ENCODE measurements around the gene CTNS.

CTNS gene

DNA sequence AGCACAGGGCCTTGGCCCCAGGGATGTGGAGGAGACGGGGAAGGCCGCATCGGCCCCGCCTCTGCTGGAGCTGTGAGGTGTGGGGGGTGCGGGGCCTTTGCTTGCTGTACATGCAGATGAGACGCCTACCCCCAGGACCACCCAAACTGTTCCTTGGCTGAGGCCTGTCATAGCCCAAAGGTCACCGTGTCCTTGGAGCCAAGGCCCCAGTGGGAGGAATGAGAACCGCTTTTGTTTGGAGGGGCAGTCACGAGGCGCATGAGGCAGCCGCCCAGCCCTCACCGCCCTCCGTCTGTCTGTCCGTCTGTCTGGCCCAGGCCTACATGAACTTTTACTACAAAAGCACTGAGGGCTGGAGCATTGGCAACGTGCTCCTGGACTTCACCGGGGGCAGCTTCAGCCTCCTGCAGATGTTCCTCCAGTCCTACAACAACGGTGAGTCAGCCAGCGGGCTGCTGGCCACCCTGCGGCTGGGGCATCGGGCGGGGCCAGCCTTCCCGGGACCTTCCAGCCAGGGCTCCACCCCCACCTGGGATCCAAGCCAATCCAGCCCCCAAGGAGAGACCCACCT is 23.1 kb downstream of the CTNS start:
- DNase-seq: no peak

DNA sequence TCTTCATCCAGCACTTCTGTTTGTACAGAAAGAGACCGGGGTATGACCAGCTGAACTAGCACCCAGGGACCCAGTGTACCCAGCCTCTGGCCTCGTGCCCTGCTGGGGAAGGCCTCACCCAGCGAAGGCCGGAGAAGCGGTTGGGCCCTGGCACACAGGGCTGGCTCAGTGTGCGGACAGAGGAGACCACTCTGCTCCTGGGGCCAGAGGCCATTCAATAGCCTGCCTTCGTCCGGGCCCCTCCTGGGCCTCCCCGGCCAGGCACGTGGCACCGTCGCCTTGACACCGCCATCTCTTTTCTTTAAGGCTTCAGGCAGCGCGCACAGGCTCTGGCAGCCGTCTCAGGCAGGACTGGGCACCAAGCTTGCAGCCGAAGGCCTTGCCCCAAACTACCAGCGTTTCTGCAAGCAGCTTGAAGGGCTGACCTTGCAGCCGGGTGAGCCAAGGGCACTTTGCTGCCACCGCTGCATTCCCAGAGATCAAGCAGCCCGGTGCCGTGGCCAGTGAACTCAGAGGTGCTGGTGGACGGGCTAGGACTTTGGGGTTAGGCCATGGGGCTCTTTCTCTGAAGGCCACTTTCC is 23.8 kb downstream of the CTNS start:
- no peak for DNase-seq

DNA sequence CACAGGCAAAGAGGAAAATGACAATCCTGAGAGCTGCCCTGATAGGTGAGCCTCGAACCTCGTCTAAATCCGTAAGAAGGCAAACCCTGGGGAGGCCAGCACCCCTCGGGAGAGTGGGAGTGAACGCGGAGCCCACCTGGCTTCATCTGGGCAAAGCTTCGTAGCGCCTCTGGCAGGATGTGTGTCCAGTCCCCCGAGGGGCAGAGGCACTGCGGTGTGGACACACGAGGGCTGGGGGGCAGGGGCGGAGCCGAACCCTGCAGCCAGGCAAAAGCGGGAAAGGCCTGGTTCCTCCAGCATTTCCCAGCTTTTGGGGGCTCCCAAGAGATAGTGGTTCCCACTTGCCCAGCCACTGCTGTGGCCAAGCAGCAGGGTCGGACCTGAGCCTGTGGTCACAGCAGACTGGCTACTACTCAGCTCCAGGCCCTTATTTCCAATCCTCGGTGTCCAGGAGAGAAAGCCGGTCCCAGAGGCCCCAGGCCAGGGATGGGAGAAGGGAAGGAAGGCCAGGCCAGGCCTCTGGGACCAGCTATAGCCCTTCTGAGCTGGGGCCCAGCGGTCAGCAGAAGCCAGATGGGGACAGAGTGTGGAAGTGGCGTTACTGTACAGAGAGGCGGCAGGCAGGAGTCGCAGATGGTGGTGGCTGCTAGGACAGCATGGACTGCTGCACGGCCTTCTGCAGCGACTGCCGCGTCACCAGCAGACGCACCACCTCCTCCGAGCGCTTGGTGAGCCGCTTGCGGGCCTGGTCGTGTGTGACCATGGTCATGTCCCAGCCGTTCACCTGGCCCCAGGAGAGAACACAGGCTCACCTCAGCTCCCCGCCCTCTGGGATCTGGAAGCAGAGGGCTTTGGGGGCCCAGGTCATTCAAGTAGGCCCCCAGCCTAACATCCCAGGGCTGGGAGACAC is 26.8 kb downstream of the CTNS start:
- no peak for DNase-seq

DNA sequence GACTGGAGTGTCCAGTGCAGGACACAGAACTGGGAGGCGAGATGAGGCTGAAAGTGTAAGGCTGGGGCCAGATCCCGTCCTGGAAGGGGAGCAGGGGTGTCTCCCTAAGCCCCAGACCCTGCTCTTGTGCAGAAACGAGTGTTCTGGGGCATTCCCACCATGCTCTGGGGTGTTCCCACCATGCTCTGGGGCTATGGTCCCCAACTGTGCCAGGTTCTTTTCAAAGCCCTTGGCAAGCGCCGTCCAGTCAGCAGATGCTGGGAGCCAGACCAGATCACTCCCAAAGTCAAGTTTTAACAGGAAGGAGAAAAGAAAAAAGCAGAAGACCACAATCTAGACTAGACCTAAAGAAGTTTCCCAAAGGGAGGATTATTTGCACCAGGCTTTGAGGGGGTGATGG is 29.3 kb downstream of the CTNS start:
- no peak for DNase-seq

DNA sequence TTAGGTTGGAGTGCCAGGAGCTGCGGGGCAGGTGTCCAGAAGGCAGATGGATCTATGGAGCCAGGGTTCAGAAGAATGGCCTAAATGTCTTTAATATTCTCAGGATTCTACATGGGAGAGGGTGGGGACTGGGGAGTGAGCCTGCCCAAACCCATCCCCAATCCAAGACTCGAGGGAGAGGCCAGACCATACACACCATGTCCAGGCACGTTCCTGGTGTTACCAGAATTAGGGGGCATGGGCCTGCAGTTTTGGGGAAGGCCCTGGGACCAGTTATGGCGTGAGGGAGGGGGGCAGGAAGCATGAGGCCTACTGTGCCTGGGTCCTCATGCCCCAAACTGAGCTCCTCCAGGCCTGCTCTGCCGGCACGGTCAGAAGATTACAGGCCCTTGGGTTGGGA is 30.0 kb downstream of the CTNS start:
- no peak for DNase-seq

DNA sequence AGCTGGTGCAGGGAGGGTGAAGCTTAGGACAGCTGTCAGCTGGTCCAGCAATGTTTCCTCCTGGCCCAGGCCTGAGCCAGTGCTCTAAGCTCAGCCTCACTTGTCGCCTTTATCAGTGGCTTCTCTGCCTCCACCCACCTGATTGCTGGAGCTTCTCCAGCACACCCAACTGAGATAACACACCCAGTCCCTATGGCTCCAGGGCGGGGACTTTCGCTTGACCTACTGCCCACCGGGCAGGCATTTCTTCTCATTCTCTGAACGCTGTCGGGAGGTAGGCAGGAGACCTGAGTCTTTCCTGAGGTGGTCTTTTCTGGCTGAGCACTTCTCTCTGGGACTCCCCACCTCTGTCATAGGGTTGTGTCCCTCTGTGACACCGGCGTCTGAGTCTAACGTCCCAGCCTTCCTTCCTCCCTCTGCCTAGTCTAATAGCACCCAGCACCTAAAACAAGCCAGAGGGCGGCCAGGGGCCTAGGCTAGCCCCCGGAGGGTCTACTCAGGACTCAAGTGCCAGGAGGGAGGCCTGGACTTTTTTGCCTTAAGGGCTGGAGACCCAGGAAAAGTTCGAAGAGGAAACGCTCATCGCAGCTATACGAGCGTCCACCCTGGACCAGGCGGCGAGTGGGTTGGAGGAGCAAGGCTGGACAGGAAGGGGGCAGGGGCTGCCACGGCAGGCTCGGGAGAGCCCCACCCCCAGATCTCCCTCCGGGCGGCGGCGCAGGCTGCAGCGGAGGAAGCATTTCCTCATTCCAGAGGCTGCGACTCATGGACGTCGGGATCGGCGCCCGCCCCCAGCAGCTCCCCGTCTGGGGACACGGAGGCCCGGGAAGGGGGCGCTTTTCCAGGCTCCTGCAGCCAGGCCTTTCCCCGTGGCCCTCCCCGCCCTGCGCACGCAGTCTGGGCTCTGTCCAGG is 31.1 kb downstream of the CTNS start:
- DNase-seq: no peak

DNA sequence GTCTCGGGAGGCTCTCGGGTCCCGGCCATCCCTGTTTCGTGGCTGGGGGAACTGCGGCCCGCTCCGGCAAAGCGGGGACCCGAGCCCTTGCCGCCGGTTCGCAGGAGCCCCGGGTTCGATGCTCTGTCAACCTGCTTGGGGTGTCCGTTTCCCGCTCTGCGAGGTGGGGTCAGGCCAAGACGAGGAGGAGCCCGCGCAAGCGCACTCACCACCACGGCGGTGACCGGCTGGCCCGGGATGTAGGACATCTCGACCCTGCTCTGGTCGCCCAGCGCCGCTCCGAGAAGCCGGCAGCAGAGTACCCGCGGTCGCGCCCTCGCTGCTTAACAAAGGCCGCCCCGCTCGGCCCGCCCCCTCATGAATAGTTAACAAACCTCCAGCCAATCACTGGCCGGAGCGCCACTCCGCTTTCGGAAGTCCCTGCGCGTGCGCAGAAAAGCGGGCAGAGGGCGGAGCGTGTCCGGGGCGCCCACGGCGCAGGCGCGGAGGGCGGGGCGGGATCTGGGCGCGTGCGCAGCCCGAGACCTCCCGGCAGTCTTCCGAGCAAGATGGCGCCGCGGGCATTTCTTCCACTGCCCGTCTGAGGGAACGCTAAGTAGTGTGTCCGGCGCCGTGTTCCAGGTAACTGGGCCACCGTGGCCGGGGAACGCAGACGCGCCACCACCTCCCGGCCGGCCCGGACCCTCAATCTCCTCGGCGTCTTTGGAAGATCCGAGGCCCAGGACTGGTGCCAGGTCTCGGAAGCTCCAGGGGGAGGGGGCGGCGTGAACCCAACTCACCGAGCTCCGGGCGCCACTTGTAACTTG is 31.9 kb downstream of the CTNS start, which contains the start of the genes EMC6 and TAX1BP3:
Gene EMC6 (plus strand): TSS at position 534 of the 806 bp plus-strand sequence. CDS start 335 bp downstream, outside the sequence.
Gene TAX1BP3 (minus strand): TSS at position 300 of the 806 bp plus-strand sequence. CDS start 52 bp downstream, at position 248.
- DNase-seq: peak; percentile 84

DNA sequence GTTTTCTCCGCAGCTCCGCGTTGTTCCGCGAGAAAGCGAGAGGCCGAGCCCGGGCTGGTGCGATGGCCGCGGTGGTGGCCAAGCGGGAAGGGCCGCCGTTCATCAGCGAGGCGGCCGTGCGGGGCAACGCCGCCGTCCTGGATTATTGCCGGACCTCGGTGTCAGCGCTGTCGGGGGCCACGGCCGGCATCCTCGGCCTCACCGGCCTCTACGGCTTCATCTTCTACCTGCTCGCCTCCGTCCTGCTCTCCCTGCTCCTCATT is 32.5 kb downstream of the CTNS start:
- no peak for DNase-seq

DNA sequence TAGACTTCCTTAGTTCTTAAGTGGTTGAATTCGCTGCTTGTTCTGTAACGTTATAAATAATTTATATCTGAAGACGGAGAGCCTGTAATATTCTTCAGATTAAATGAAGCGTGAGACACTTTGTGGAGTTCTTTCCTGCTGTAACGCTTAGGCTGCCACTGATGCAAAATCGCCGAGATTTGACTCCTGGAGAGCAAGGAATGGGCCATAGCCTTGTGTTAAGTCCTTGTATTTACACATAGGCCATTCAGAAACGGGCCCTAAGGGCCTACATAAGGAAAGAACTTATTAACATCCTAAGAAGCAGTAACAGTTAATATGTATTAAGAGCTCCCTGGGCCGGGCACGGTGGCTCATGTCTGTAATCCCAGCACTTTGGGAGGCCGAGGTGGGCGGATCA is 33.0 kb downstream of the CTNS start:
- DNase-seq: no peak

DNA sequence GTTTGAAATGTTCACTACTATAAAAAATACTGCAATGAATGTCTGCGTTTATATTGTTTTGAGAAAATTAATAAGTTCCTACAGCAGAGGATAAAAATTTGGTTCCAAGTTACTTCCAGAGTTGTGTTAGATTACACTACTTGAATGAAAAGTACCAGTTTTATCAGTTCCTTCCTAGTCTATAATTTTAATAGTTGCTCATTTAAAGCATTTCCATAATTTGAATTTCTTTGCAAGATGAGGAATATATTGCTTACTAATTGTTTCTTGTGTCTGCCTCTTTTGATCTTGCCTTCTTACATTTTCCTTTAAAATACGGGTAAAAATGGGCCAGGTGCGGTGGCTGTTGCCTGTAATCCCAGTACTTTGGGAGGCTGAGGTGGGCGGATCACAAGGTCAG is 36.0 kb downstream of the CTNS start:
- no peak for DNase-seq

DNA sequence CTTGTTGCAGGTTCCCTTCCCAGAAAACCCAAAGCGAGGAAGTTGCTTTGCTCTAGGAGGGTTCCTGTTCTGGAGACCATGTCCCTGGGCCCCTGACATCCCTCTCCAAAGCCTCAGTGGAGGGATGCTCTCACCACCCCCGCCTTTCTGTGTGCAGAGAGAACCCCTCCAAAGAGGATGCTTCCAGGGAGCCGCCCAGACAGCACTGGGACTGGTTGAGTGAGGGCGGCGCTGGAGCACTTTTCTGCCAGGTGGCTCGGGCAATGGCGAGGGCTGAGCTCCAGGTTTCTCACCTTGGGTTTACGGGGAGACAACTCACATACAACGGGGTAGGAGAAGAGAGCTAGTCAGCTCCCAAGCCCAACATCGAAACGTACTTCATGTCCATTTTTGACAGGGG is 39.3 kb downstream of the CTNS start:
- DNase-seq: no peak

DNA sequence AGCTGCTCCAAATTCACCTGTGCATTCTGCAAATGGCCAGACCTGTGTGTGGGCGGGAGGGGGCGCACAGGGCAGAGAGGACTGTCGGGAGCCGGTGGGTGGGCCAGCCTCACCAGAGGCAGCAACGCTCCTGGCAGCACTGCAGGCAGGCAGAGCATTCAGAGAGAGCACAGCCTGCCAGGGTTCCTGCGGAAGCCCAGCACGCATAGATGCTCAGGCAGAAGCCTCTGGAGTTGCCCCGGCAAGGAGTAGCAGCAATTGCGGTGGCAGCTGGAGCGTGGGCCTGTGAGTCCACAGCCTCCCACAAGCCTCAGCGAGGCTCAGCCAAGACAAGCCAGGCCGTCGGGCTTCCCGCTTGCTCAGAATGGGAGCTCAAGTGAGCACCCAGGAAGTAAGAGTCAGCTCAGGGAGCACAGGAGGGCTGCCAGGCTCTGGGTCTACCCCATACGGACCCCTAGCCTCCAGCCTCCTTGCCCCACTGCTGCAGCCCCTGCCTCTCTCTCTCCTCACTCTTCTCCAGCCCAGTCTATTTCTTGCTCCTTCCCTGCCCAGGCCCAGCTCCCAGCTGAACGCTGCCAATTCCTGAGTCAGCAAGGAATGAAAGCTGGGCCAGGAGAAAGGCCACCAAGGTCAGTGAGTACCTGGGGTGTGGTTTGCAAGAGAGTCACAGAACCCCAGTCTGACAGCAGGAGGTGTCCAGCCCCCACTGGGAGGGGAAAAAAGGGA is 41.7 kb downstream of the CTNS start:
- DNase-seq: no peak

DNA sequence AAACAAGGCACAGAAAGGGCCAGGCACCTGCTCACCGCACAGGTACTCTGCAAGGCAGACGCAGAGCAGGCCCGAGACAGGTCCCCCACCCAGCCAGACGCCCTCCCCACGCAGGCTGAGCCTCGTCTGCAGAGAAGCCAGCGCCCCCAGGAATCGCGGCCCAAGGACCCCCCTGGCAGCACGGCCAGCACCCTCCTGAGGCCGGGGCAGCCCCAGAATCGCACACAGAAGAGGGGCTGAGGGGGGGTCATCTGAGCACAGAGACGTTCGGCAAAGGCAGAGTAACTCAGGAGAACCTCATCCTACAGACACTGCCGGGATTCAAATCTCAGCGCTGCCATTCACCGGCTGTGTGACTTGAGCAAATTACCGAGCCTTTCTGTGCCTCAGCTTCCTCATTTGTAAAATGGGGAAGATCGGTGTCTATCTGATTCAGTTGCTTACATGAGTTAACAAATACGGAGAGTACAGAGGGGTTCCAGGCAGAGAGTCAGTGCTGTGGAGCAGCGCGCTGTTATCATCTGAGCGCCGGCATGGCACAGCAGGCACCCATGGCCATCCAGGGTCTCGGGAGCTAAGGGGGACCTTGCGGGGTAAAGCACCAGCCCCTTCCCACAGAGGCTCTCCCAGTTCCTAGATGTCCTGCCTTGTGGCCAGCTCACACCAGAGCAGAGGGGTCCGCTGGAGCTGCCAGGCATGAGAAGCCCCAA is 42.4 kb downstream of the CTNS start:
- DNase-seq: no peak

DNA sequence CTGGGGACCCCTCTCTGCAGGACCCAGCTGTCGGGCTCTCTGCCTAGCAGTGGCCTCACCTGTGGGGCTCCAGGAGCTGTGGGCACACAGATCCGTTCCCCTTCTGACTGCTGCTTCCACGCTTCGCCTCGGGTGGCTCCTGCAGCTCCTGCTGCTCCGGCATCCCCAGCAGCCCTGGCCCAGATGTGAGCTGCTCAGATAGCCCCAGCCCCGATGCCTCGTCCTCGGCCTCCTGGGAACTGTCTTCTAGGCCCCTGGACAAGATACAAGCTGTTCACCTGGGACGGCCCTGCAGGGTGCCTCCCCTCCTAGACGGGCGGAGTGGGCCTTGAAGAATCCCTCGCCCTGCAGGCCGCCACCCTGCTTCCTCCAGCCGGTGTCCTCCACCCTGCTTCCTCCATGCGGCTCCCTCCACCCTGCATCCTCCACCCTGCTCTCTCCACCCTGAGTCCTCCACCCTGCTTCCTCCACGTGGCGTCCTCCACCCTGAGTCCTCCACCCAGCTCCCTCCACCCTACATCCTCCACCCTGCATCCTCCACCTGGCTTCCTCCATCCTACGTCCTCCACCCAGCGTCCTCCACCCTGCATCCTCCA is 43.1 kb downstream of the CTNS start:
- DNase-seq: no peak

DNA sequence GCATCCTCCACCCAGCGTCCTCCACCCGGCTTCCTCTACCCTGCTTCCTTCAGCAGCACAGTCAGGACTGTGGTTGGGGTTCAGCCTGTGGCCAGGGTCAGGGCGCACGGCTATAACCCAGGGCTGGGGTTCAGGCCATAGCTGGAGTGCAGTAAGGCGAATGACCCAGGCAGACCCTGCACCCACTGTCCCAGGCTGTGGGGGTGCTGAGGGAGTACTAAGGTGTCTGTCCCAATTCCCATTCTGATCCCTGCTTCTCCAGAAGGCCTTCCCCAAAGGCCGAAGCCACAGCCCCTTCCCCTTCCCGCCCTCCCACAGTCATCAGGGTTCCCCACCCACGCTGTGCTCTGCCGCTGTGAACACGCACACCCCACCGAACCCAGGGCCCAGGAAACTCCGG is 44.5 kb downstream of the CTNS start:
- no peak for DNase-seq

DNA sequence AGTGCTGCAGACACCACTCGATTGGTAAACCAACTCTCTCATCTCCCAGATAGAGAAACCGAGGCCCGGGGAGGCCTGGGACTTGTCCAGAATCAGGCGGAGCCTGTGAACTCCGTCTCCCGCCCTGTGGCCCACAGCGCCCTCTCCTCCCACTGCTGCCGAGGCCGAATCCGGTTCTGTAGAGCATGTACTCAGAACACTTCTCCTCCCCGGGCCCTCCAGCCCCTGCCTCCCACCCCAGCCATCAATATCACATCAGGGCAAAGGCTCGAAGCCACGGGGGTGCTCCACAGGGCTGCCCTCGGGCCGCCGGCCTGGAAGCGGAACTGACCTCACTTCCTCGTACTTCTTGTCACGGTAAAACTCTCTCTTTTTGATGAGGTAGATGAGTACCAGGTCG is 45.0 kb downstream of the CTNS start:
- no peak for DNase-seq

DNA sequence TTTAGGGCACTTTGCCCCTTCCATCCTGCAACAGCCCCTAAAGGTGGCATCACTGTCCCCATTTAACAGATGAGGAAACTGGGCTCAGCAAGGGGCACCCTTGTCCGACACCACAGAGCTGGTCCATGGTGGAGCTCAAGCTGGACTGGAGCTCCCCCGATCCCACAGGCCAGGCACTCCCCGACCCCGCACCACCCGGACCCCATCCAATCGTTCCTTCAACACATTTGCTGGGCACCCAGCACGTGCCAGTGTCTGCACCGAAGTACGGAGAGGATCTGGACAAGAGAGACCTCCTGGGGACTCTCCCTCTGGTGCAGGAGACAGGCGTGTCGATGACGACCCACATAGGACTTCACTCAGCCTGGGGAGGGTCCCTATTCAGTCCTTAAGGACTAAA is 45.5 kb downstream of the CTNS start:
- DNase-seq: no peak

DNA sequence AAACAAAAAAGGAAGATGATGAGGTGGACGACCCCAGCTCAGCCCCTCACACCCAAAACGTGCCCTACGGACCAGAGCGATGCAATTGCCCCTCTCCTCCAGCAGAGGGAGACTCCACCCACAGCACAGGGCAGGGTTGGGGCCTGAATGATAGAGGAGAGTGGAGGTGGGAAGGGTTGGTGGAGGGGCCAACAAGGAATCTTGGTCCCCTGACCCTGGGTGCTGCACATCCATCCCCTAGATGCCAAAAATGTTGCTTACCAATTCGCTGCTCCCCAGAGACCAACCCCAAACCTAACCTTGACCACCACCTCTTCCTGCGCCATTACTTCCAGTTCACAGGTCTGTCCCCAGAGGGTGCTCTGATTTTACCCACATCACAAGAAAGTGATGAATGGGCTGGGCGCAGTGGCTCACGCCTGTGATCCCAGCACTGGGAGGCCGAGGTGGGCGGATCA is 46.5 kb downstream of the CTNS start:
- DNase-seq: no peak

DNA sequence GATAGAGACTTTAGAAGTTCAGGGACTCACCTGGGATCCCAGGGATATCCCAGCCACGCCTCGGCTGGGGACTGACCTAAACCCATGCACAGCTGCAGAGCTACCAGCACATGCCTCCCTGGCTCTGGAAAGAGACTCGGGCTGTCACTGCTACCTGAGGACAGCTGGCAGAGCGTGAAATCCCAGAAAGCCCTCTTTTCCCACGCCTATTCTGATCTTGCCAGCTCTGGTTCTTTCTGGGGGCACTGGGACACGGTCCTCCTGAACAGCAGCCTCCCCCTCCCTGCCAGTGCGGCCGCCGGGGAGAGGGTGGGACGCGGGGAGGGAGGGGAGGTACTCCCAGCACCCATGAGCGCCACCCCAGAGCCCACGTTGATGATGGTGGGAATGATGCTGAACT is 48.6 kb downstream of the CTNS start:
- DNase-seq: no peak

DNA sequence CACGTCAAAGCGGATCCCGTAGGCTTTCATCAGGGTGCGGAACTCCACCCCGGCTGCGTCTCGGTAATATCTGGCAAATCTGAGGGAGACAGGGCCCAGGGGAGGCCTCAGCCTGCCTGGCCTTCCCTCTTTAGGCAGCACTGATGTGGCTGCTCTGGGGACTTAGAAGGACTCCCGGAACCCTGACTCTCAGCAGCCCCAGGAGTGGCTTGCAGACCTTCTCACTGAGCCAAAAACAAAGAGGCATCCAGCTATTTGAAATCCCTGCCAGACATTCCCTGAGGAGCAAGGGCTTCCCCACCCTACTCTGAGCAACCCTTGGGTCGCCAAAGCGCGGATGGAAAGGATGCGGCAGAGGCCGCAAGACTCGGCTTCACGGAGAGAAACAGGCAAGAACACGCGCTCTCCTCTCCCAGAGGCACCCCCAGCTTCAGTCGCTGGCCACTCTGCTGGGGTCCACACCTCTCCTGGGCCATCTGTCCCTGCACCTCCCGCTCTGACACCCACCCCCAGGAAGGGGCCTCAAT is 51.5 kb downstream of the CTNS start:
- DNase-seq: no peak

Data from NCI-H526 treated with DMSO at 0.1 percent for 48 hours (cell line).